Activated naive CD8-positive, alpha-beta T cell treated with anti-CD3 and anti-CD28 coated beads, Interleukin-2, amount 10 ng/mL, durations not matched to agents 7 days and 5 days (primary cell): ENCODE measurements around the gene GTPBP4. TPM values are rescaled to one million over a fixed set of nuclear protein-coding genes. Genes with fewer than 3 reads are reported as not detected.

Experiments used
- ATAC-seq: fragments of 150-1000 bp; cut with Tn5 transposase; one replicate; pipeline ENCODE4 v1.10.0; 2021; ENCODE audit warnings: low read depth, moderate library complexity
- POLR2A ChIA-PET: fragments of 350-600 bp; sonication (Branson Sonifier 250); formaldehyde crosslinking; loops from one replicate; lab custom pipeline; 2021; ENCODE audit warnings: antibody characterized with exemption; lab: Charles Lee
- DNase-seq: peaks from one replicate; pipeline ENCODE4 v3.0.0; 2021
- H3K27ac Mint-ChIP-seq: one replicate; pipeline ENCODE4 v1.8.0; 2022; ENCODE audit warnings: mild to moderate bottlenecking, mixed read lengths
- H3K27me3 Mint-ChIP-seq: one replicate; pipeline ENCODE4 v1.8.0; 2022; ENCODE audit warnings: mild to moderate bottlenecking, moderate library complexity, mixed read lengths
- H3K36me3 Mint-ChIP-seq: one replicate; pipeline ENCODE4 v1.8.0; 2021; ENCODE audit warnings: mild to moderate bottlenecking, mixed read lengths
- H3K4me1 Mint-ChIP-seq: one replicate; pipeline ENCODE4 v1.8.0; 2021; ENCODE audit warnings: mixed read lengths
- H3K4me3 Mint-ChIP-seq: one replicate; pipeline ENCODE4 v1.8.0; 2022; ENCODE audit warnings: mild to moderate bottlenecking, moderate library complexity, mixed read lengths
- H3K9me3 Mint-ChIP-seq: one replicate; pipeline ENCODE4 v1.8.0; 2021; ENCODE audit warnings: mixed read lengths
- total RNA-seq, 2 experiments: library from RNA; stranded (reverse); gene quantifications; one replicate each; pipeline ENCODE4 v1.2.3, GENCODE V29; 2021

GTPBP4 gene
- total RNA-seq, result 10 to 100 TPM; 58.6 to 61.1 TPM

DNA sequence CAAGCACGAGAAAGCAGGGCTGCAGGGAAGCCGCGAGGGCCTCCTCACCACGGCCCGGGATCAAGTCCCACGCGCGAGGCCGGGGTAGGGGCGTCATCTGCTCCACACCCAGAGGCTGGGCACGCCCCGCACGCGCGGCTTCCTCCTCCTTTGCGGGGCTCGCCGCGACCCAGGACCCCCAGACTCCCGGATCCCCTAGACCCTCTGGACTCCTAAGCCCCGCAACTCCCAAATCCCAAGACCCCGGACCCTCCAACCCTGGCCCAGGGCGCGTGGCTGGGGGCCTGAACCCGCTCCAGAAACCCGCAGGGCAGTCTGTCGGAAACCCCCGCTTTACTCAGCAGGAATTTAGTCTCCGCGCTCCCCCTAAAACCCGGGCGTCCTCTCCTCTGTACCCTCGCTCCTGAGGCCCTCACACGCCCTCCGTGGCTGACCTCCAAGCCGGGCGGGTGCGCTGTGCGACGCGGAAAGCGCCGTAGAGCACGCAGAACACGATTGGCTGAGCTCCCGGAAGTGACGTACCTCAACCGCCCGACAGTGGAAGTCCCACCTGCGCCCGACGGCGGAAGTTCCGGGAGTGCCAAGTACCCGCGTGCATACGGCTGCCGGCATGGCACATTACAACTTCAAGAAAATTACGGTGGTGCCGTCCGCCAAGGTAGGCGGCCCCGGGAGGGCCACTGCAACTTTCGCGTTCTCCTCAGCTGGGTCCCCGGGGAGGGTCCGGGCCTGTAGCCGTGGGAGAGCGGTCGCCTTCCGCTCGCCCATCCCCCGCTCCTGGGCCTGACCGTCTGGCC, at the start of gene GTPBP4:
TSS of gene GTPBP4 (plus strand) at position 565 of the 797 bp plus-strand sequence. CDS start at position 611, 46 bp downstream.
- H3K9me3 Mint-ChIP-seq, result no peaks in the 10 kb centered on the region
- peaks cover 9% of the 10 kb centered on the region for H3K36me3 Mint-ChIP-seq
- H3K4me1 Mint-ChIP-seq, result peaks cover 24% of the 10 kb centered on the region
- ATAC-seq (peak; percentile 98), DNase-seq (peak; percentile 91)
- no peaks in the 10 kb centered on the region for H3K27me3 Mint-ChIP-seq
- H3K27ac Mint-ChIP-seq, result peak within 1 kb of the TSS; percentile 95
- POLR2A ChIA-PET, result interaction anchor here (0.6 to 2.4 kb wide), 8 partner anchors 16 to 551 kb away, joined by 3 to 23 read pairs (median 4); partner anchors contain the start of genes IDI1, LARP4B and WDR37
- H3K4me3 Mint-ChIP-seq, result peak within 1 kb of the TSS; percentile 96

DNA sequence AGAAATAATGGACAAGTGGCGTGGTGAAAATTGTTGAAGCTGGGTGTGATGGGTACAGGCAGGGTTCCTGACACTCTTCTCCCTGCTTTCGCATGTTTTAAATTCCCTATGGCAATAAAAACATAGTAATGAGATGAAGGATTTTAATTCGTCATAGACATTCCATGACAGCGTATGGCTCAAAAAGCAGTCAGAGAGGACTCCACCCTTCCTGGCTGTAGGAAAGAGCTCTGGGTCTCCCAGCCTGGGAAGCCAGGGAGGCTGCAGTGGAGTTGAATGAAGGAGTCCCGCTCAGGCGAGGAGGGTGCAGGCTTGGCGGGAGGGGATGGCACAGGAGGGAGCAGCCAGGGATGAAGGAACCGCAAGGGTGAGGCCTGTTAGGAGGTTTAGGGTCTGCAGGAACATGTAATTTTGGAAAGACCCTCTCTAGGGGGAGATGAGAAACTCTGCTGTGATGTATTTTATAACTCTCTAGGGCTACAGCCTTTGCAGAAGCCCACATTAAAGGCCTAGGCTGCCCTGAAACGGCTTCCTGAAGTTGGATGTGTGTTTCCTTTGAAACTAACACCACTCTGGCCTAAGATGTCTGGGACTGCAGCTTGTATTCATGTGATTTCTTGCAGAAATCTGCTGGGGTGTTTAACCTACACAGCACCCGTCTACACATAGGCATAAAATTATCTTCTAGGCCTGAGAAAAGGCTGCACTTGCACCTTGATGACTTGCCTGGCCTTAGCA, 49.1 kb upstream of the GTPBP4 start:
- Mint-ChIP-seq H3K4me3 (peak overlapping the region; percentile 56), H3K27ac (peak overlapping the region; percentile 85), H3K9me3 (no peaks in the 10 kb centered on the region), H3K36me3 (peaks cover 2% of the 10 kb centered on the region), H3K27me3 (no peaks in the 10 kb centered on the region), H3K4me1 (peaks cover 18% of the 10 kb centered on the region)
- ATAC-seq (peak; percentile 84), DNase-seq (no peak)
- POLR2A ChIA-PET, result no interaction called here

DNA sequence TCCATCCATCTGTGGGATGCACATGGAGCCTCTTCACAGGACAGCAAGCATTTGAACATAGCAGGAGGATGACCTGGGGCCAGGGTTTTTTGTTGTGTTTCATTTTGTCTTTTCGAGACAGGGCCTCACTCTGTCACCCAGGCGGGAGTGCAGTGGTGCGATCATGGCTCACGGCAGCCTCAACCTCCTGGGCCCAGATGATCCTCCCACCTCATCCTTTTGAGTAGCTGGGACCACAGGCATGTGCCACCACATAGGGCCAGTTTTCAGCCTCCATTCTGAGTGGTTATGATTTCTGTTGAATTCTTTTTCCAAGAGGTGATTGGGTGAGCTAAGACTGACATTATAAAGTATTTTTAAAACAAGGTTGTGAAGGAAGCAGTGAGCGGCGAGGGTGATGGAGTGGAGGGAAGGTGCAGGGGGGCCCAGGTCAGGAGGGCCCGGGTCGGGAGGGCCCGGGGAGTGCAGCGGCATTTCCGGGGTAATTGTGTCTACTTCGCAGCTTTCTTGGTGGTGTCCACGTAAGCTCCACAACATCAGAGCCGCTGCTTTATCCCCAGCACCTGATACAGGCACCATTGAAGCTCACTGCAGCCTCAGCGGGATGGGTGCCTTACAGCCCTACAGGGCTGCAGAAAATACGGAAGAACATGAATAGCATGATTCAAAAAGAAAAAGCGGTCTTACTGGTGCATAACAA, 44.8 kb upstream of the GTPBP4 start:
- Mint-ChIP-seq H3K4me1 (peaks cover 25% of the 10 kb centered on the region), H3K36me3 (peaks cover 2% of the 10 kb centered on the region), H3K4me3 (no peak overlapping the region), H3K9me3 (no peaks in the 10 kb centered on the region), H3K27me3 (no peaks in the 10 kb centered on the region), H3K27ac (peak overlapping the region; percentile 45)
- ATAC-seq (no peak), DNase-seq (no peak)
- POLR2A ChIA-PET, result interaction anchor here (1.5 to 1.7 kb wide), 2 partner anchors 10 to 12 kb away, joined by 5 to 6 read pairs; partner anchors contain the start of gene LARP4B

GRCh38 chr10:944034-944831, 44.0 kb upstream of the GTPBP4 start:
- peak overlapping the region; percentile 73 for H3K27ac Mint-ChIP-seq
- peaks cover 2% of the 10 kb centered on the region for H3K36me3 Mint-ChIP-seq
- peaks cover 18% of the 10 kb centered on the region for H3K4me1 Mint-ChIP-seq
- peak overlapping the region; percentile 56 for H3K4me3 Mint-ChIP-seq
- H3K9me3 Mint-ChIP-seq, result no peaks in the 10 kb centered on the region
- POLR2A ChIA-PET, result interaction anchor here (1.5 to 1.7 kb wide), 2 partner anchors 11 to 13 kb away, joined by 5 to 6 read pairs; partner anchors contain the start of gene LARP4B
- ATAC-seq, result peak; percentile 74
- peak; percentile 44 for DNase-seq
- no peaks in the 10 kb centered on the region for H3K27me3 Mint-ChIP-seq

- peaks cover 2% of the 10 kb centered on the region for H3K27me3 Mint-ChIP-seq
- no peak overlapping the region for H3K27ac Mint-ChIP-seq
- no peaks in the 10 kb centered on the region for H3K36me3 Mint-ChIP-seq
- no peak overlapping the region for H3K4me3 Mint-ChIP-seq
- ATAC-seq (no peak), DNase-seq (no peak)
- peaks cover 14% of the 10 kb centered on the region for H3K4me1 Mint-ChIP-seq
- H3K9me3 Mint-ChIP-seq, result no peaks in the 10 kb centered on the region
- POLR2A ChIA-PET, result interaction anchor here (0.7 kb wide), 1 partner anchor 94 kb away, joined by 3 read pairs; no protein-coding TSS in a partner anchor
Measured at GRCh38 chr10:945778-946177, 42.5 kb upstream of the GTPBP4 start.

GRCh38 chr10:947051-947450, 41.2 kb upstream of the GTPBP4 start:
- DNase-seq (no peak), ATAC-seq (no peak)
- Mint-ChIP-seq H3K9me3 (no peaks in the 10 kb centered on the region), H3K36me3 (no peaks in the 10 kb centered on the region), H3K27ac (no peak overlapping the region), H3K27me3 (peaks cover 6% of the 10 kb centered on the region), H3K4me3 (no peak overlapping the region), H3K4me1 (peaks cover 14% of the 10 kb centered on the region)
- POLR2A ChIA-PET, result no interaction called here

- ATAC-seq (no peak), DNase-seq (no peak)
- Mint-ChIP-seq H3K27me3 (peaks cover 6% of the 10 kb centered on the region), H3K27ac (no peak overlapping the region), H3K4me3 (no peak overlapping the region), H3K36me3 (no peaks in the 10 kb centered on the region), H3K9me3 (no peaks in the 10 kb centered on the region), H3K4me1 (peaks cover 13% of the 10 kb centered on the region)
- POLR2A ChIA-PET, result no interaction called here
Measured at GRCh38 chr10:947881-948280, 40.4 kb upstream of the GTPBP4 start.

- DNase-seq, result no peak
- POLR2A ChIA-PET, result no interaction called here
- no peak overlapping the region for H3K27ac Mint-ChIP-seq
- peaks cover 6% of the 10 kb centered on the region for H3K27me3 Mint-ChIP-seq
- no peak for ATAC-seq
- peaks cover 13% of the 10 kb centered on the region for H3K4me1 Mint-ChIP-seq
- no peaks in the 10 kb centered on the region for H3K36me3 Mint-ChIP-seq
- H3K4me3 Mint-ChIP-seq, result no peak overlapping the region
- no peaks in the 10 kb centered on the region for H3K9me3 Mint-ChIP-seq
Measured at GRCh38 chr10:948347-948746, 39.9 kb upstream of the GTPBP4 start.

DNA sequence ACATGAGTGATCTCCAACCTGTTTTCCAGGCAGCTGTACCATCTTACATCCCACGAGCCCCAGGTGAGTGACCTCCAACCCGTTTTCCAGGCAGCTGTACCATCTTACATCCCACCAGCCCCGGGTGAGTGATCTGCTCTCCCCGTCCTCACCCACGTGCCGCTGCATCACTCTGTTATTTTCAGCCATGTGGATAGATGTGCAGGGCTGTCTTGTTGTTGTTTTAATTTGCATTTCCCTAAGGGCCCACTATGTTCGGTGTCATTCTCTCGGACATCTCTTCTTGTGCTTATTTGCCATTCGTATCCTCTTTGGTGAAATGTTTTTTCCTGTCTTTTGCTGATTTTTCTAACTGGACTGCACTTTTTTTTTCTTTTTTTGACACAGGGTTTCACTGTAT, 38.8 kb upstream of the GTPBP4 start:
- POLR2A ChIA-PET, result interaction anchor here (0.6 kb wide), 1 partner anchor 18 kb away, joined by 3 read pairs; the partner anchor contains the start of gene LARP4B
- H3K36me3 Mint-ChIP-seq, result no peaks in the 10 kb centered on the region
- H3K9me3 Mint-ChIP-seq, result no peaks in the 10 kb centered on the region
- H3K4me1 Mint-ChIP-seq, result peaks cover 6% of the 10 kb centered on the region
- H3K4me3 Mint-ChIP-seq, result no peak overlapping the region
- ATAC-seq, result no peak
- H3K27me3 Mint-ChIP-seq, result peaks cover 6% of the 10 kb centered on the region
- DNase-seq, result no peak
- no peak overlapping the region for H3K27ac Mint-ChIP-seq

DNA sequence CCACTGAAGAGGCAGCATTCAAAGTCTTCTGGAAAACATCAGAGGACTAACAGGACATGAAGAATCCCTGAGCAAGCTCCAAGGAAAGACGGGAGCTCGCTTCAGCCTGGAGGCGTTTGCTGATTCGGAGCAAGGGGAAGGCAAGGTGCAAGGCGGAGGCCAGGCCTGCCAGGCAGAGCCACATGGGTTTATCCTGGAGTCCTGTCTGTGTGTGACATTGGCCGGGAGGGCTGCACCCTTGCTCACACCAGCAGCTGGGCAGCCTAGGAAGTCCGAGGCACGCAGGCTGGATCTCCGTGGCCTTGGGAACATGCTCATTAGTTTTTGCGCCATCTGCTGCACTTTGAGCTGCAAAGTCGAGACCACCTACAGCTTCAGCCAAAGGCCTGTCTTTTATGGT, 34.4 kb upstream of the GTPBP4 start:
- Mint-ChIP-seq H3K4me1 (peaks cover 3% of the 10 kb centered on the region), H3K27ac (no peak overlapping the region), H3K9me3 (no peaks in the 10 kb centered on the region), H3K4me3 (no peak overlapping the region), H3K27me3 (peaks cover 6% of the 10 kb centered on the region), H3K36me3 (no peaks in the 10 kb centered on the region)
- DNase-seq (no peak), ATAC-seq (no peak)
- POLR2A ChIA-PET, result interaction anchor here (0.9 kb wide), 1 partner anchor 22 kb away, joined by 3 read pairs; the partner anchor contains the start of gene LARP4B

GRCh38 chr10:954396-954795, 33.8 kb upstream of the GTPBP4 start:
- no peak for ATAC-seq
- Mint-ChIP-seq H3K4me1 (peaks cover 3% of the 10 kb centered on the region), H3K9me3 (no peaks in the 10 kb centered on the region), H3K4me3 (no peak overlapping the region), H3K27me3 (peaks cover 6% of the 10 kb centered on the region), H3K36me3 (no peaks in the 10 kb centered on the region), H3K27ac (no peak overlapping the region)
- POLR2A ChIA-PET, result interaction anchor here (0.9 kb wide), 1 partner anchor 23 kb away, joined by 3 read pairs; the partner anchor contains the start of gene LARP4B
- DNase-seq, result no peak

DNA sequence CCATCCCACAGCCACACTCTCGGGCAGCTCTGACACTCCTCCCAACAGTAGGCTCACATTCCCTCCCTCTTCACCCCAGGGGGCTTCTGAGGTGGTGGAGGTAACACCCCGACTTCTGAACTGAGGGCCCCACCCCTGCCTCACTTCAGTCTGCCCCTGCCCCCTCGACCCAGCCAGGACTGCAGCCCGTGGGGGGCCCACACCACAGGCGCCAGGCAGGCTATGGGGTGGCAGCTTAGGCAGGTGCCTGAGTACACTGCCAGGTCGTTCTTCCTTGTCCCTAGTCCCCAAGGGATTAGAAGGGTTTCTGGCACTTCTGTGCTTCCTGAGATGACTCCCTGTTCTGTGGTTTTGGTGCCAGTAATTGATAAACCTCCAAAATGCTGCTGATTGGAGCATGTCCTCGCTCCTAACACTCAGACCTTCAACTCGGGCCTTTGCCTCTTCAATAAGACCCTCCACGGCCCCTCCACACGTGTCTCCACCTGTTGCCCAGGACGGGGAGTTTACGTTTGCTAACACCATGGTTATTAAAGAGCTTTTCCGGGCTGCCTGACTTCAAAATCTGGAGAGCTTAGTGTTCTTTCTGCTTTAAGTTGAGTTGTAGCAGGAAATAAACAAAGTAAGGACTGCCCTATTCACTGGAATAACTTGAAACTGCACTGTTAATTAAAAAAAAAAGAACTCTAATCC, 33.0 kb upstream of the GTPBP4 start:
- H3K27ac Mint-ChIP-seq, result no peak overlapping the region
- POLR2A ChIA-PET, result no interaction called here

More for the DNA sequence above, 33.0 kb upstream of the GTPBP4 start:
- no peak for ATAC-seq
- no peak overlapping the region for H3K4me3 Mint-ChIP-seq
- H3K4me1 Mint-ChIP-seq, result peaks cover 3% of the 10 kb centered on the region
- no peaks in the 10 kb centered on the region for H3K36me3 Mint-ChIP-seq
- DNase-seq, result no peak
- H3K27me3 Mint-ChIP-seq, result peaks cover 4% of the 10 kb centered on the region
- no peaks in the 10 kb centered on the region for H3K9me3 Mint-ChIP-seq
